A673 (cell line): ENCODE measurements around the gene SOCS3.

Experiments used
- EZH2 ChIP-seq: fragments of 200-600 bp; sonication (generic); IDR thresholded peaks from 2 replicates; pipeline ENCODE4 v1.6.1; 2017; ENCODE audit warnings: borderline replicate concordance, low read depth, mild to moderate bottlenecking, mixed read lengths, antibody characterized with exemption, low read length; ENCODE audit not compliant: poor library complexity, severe bottlenecking
- TF ChIP-seq, protein P1 (sequence below): fragments of 300-800, 200-600 bp; sonication (generic); conservative IDR thresholded peaks from 2 replicates; pipeline ENCODE4 v1.5.1; 2017; ENCODE audit warnings: low read depth, mild to moderate bottlenecking, antibody characterized with exemption, low read length, moderate library complexity, mixed read lengths

DNA sequence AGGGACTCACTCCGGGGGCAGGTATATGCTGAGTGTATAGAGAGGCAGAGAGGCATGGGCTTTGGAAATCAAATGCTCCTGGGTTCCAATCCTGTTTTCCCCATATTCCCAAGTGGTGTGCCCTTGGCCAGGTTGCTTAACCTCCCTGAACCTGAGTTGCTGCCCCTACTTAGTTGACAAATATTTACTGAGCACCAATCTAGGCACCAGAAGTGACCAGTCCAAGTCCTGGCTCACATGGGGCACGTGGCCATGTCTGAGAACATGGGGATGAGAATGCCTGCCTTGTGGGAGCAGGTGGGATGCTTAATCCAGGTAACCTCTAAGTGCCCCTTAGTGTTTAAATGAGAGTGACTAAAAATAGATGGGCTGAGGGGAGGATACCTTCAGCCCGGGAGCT is 4.2 kb downstream of the SOCS3 start:
- TF ChIP-seq, protein P1, sequence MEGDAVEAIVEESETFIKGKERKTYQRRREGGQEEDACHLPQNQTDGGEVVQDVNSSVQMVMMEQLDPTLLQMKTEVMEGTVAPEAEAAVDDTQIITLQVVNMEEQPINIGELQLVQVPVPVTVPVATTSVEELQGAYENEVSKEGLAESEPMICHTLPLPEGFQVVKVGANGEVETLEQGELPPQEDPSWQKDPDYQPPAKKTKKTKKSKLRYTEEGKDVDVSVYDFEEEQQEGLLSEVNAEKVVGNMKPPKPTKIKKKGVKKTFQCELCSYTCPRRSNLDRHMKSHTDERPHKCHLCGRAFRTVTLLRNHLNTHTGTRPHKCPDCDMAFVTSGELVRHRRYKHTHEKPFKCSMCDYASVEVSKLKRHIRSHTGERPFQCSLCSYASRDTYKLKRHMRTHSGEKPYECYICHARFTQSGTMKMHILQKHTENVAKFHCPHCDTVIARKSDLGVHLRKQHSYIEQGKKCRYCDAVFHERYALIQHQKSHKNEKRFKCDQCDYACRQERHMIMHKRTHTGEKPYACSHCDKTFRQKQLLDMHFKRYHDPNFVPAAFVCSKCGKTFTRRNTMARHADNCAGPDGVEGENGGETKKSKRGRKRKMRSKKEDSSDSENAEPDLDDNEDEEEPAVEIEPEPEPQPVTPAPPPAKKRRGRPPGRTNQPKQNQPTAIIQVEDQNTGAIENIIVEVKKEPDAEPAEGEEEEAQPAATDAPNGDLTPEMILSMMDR = no peak
- TF ChIP-seq EZH2 = no peak
